WTC11 (cell line): ENCODE data around the gene NRP2.

Experiments
- AFF4 ChIP-seq: sonication (generic); formaldehyde crosslinking; IDR thresholded peaks from 2 replicates; pipeline ENCODE4 v1.8.1; 2023; ENCODE audit warnings: mild to moderate bottlenecking, missing genetic modification reagents, borderline replicate concordance
- ATF3 ChIP-seq: sonication (generic); formaldehyde crosslinking; conservative IDR thresholded peaks from 2 replicates; pipeline ENCODE4 v1.8.1; 2022; ENCODE audit warnings: mild to moderate bottlenecking, missing genetic modification reagents
- CREB1 ChIP-seq: sonication (generic); formaldehyde crosslinking; IDR thresholded peaks from 2 replicates; pipeline ENCODE4 v1.8.0; 2023; ENCODE audit warnings: mild to moderate bottlenecking, missing genetic modification reagents
- CTCF ChIP-seq: fragments of 200-600 bp; IDR thresholded peaks from 2 replicates; pipeline ENCODE4 v1.8.0; 2022; ENCODE audit warnings: antibody characterized with exemption
- E2F1 ChIP-seq: sonication (generic); formaldehyde crosslinking; IDR thresholded peaks from 2 replicates; pipeline ENCODE4 v1.8.0; 2022; ENCODE audit warnings: mild to moderate bottlenecking, missing genetic modification reagents
- ESRRA ChIP-seq: sonication (generic); formaldehyde crosslinking; IDR thresholded peaks from 2 replicates; pipeline ENCODE4 v1.8.1; 2022; ENCODE audit warnings: mild to moderate bottlenecking, missing genetic modification reagents, borderline replicate concordance
- ETV6 ChIP-seq: sonication (generic); formaldehyde crosslinking; IDR thresholded peaks from 2 replicates; pipeline ENCODE4 v1.8.1; 2022; ENCODE audit warnings: mild to moderate bottlenecking, missing genetic modification reagents
- GRHL2 ChIP-seq: fragments of 250-450 bp; sonication (Bioruptor Pico); IDR thresholded peaks from 2 replicates; pipeline ENCODE4 v1.8.0; 2022; ENCODE audit warnings: mild to moderate bottlenecking, moderate library complexity; ENCODE audit not compliant: insufficient replicate concordance, severe bottlenecking
- JUN ChIP-seq: sonication (generic); formaldehyde crosslinking; IDR thresholded peaks from 2 replicates; pipeline ENCODE4 v1.8.0; 2023; ENCODE audit warnings: mild to moderate bottlenecking, missing genetic modification reagents
- MAX ChIP-seq: sonication (generic); formaldehyde crosslinking; IDR thresholded peaks from 2 replicates; pipeline ENCODE4 v1.8.0; 2022; ENCODE audit warnings: mild to moderate bottlenecking, missing genetic modification reagents
- NFATC4 ChIP-seq: fragments of 250-450 bp; sonication (Bioruptor Pico); IDR thresholded peaks from 2 replicates; pipeline ENCODE4 v1.9.0; 2021; ENCODE audit warnings: mild to moderate bottlenecking
- SP1 ChIP-seq: sonication (generic); formaldehyde crosslinking; conservative IDR thresholded peaks from 2 replicates; pipeline ENCODE4 v1.8.1; 2022; ENCODE audit warnings: missing genetic modification reagents
- USF2 ChIP-seq: sonication (generic); formaldehyde crosslinking; IDR thresholded peaks from 2 replicates; pipeline ENCODE4 v1.8.1; 2023; ENCODE audit warnings: mild to moderate bottlenecking, missing genetic modification reagents, moderate library complexity
- ZBTB21 ChIP-seq: sonication (generic); formaldehyde crosslinking; IDR thresholded peaks from 2 replicates; pipeline ENCODE4 v1.8.1; 2023; ENCODE audit warnings: mild to moderate bottlenecking, missing genetic modification reagents, borderline replicate concordance

GRCh38 chr2:205642599-205643356, 39.5 kb upstream of the NRP2 start:
- TF ChIP-seq CTCF (no peak), SP1 (CRISPR knock-in tag) (no peak), CREB1 (CRISPR knock-in tag) (no peak), ZBTB21 (CRISPR knock-in tag) (no peak), AFF4 (no peak), ESRRA (CRISPR knock-in tag) (no peak), GRHL2 (CRISPR knock-in tag) (no peak), MAX (CRISPR knock-in tag) (no peak), JUN (no peak), NFATC4 (CRISPR knock-in tag) (no peak), ATF3 (CRISPR knock-in tag) (no peak), USF2 (CRISPR knock-in tag) (no peak), ETV6 (CRISPR knock-in tag) (no peak), E2F1 (CRISPR knock-in tag) (no peak)
